HepG2 (cell line): ENCODE data around the gene FAM120AOS. TPM values are rescaled to one million over a fixed set of nuclear protein-coding genes. Genes with fewer than 3 reads are reported as not detected.

Experiments
- ATAC-seq: fragments of 200-7000 bp; cut with Tn5 transposase; 3 replicates; pipeline ENCODE4 v1.9.1; 2020; ENCODE audit warnings: mild to moderate bottlenecking, moderate library complexity
- BruUV-seq: library from RNA; stranded (reverse); fragments of 400-500 nt; replicated peaks from 2 replicates; lab custom pipeline; 2021; lab: Mats Ljungman, UMichigan
- CTCF ChIA-PET: fragments of 300-600 bp; formaldehyde crosslinking; extraction: SDS; loops from one replicate; lab custom pipeline; 2021; ENCODE audit warnings: low total read pairs, inconsistent platforms, low intra/inter-chr PET ratio; lab: Yijun Ruan, JAX
- POLR2A ChIA-PET: fragments of 350-600 bp; sonication (Branson Sonifier 250); formaldehyde crosslinking; loops from one replicate; lab custom pipeline; 2020; ENCODE audit warnings: antibody characterized with exemption, inconsistent platforms; lab: Yijun Ruan, JAX
- DNase-seq: peaks from one replicate; pipeline ENCODE4 v3.0.0-alpha.2; 2015; ENCODE audit warnings: low spot score
- FAIRE-seq: peaks from 3 replicates; lab custom pipeline; 2011; peaks lifted over from hg19 to GRCh38; lab: Jason Lieb, UNC
- H2AFZ ChIP-seq: one replicate; pipeline ENCODE4 v1.6.1; 2011; ENCODE audit warnings: low read length, inconsistent platforms
- H3K27ac ChIP-seq: fragments of 300-600 bp; 3 replicates; pipeline ENCODE4 v1.8.0; 2011; ENCODE audit warnings: mixed run types, mild to moderate bottlenecking, mixed read lengths, low read length, inconsistent platforms; ENCODE audit not compliant: insufficient read depth; ENCODE audit errors: extremely low read length
- H3K27me3 ChIP-seq, 2 experiments: fragments of 200-600 bp in 1 of 2; 2 replicates in 1 of 2; 3 replicates in 1 of 2; pipeline versions ENCODE4 v1.6.0 to v1.8.0; 2011; ENCODE audit warnings: low read length in 2 of 2, mild to moderate bottlenecking in 2 of 2, moderate library complexity in 2 of 2, inconsistent platforms in 1 of 2; ENCODE audit not compliant: insufficient read depth in 2 of 2, control insufficient read depth in 1 of 2
- H3K36me3 ChIP-seq, 2 experiments: fragments of 200-600 bp in 1 of 2; replicated peaks in 1 of 2; 2 replicates in 1 of 2; 3 replicates in 1 of 2; pipeline versions ENCODE4 v1.5.1 to v1.8.0; 2011; ENCODE audit warnings: low read length in 2 of 2, inconsistent platforms in 1 of 2; ENCODE audit not compliant: insufficient read depth in 2 of 2, control insufficient read depth in 1 of 2
- H3K4me1 ChIP-seq: 2 replicates; pipeline ENCODE4 v1.5.1; 2012; ENCODE audit warnings: low read length, inconsistent platforms; ENCODE audit not compliant: insufficient read depth
- H3K4me2 ChIP-seq: 2 replicates; pipeline ENCODE4 v1.6.0; 2011; ENCODE audit warnings: low read depth, low read length, inconsistent platforms
- H3K4me3 ChIP-seq, 3 experiments: fragments of 200-600 bp in 1 of 3; sonication (generic), shearing (Covaris generic) in 1 of 3; replicated peaks in 1 of 3; 2 replicates each; pipeline ENCODE4 v1.5.1; 2011 to 2016; ENCODE audit warnings: low read length in 3 of 3, inconsistent platforms in 2 of 3, low read depth in 2 of 3, mild to moderate bottlenecking in 2 of 3, control low read depth in 1 of 3, mixed read lengths in 1 of 3; ENCODE audit not compliant: insufficient read depth in 1 of 3
- H3K79me2 ChIP-seq: one replicate; pipeline ENCODE4 v1.6.1; 2011; ENCODE audit warnings: low read length, inconsistent platforms; ENCODE audit not compliant: insufficient read depth
- H3K9ac ChIP-seq: 2 replicates; pipeline ENCODE4 v1.6.0; 2011; ENCODE audit warnings: mild to moderate bottlenecking, low read depth, low read length, inconsistent platforms; ENCODE audit not compliant: insufficient read depth
- H3K9me3 ChIP-seq: 2 replicates; pipeline ENCODE4 v1.5.1; 2012; ENCODE audit warnings: mild to moderate bottlenecking, low read length
- H4K20me1 ChIP-seq: 2 replicates; pipeline ENCODE4 v1.6.0; 2011; ENCODE audit warnings: inconsistent platforms, mild to moderate bottlenecking, low read length, moderate library complexity; ENCODE audit not compliant: insufficient read depth
- HOXA5 ChIP-seq: sonication (generic); formaldehyde crosslinking; IDR thresholded peaks from 2 replicates; pipeline ENCODE4 v1.4.0; 2020; ENCODE audit warnings: missing genetic modification reagents
- PHF21A ChIP-seq: sonication (generic); formaldehyde crosslinking; IDR thresholded peaks from 2 replicates; pipeline ENCODE4 v1.5.0; 2020; ENCODE audit warnings: mild to moderate bottlenecking, missing genetic modification reagents
- RXRB ChIP-seq: IDR thresholded peaks from 2 replicates; pipeline ENCODE4 v1.6.1; 2016; ENCODE audit warnings: borderline replicate concordance, missing genetic modification reagents, missing compliant biosample characterization
- SRSF1 ChIP-seq: fragments of 200-400 bp; formaldehyde crosslinking; optimal IDR thresholded peaks from 2 replicates; pipeline ENCODE3; 2017; ENCODE audit warnings: mild to moderate bottlenecking, low read depth, low read length, moderate library complexity
- ZBTB3 ChIP-seq: sonication (generic); formaldehyde crosslinking; IDR thresholded peaks from 2 replicates; pipeline ENCODE4 v1.4.0; 2020; ENCODE audit warnings: low read depth, mild to moderate bottlenecking, moderate library complexity, missing genetic modification reagents, borderline replicate concordance
- ZNF180 ChIP-seq: sonication (generic); formaldehyde crosslinking; IDR thresholded peaks from 2 replicates; pipeline ENCODE4 v1.4.0; 2020; ENCODE audit warnings: low read depth, missing genetic modification reagents, borderline replicate concordance
- ZNF20 ChIP-seq: sonication (generic); formaldehyde crosslinking; IDR thresholded peaks from 2 replicates; pipeline ENCODE4 v1.4.0; 2020; ENCODE audit warnings: mild to moderate bottlenecking, moderate library complexity, missing genetic modification reagents
- ZNF3 ChIP-seq: IDR thresholded peaks from 2 replicates; pipeline ENCODE4 v1.7.0; 2017; ENCODE audit warnings: inconsistent platforms
- ZNF576 ChIP-seq: sonication (generic); formaldehyde crosslinking; IDR thresholded peaks from 2 replicates; pipeline ENCODE4 v1.4.0; 2020; ENCODE audit warnings: mild to moderate bottlenecking, missing genetic modification reagents
- ZNF773 ChIP-seq: sonication (generic); formaldehyde crosslinking; IDR thresholded peaks from 2 replicates; pipeline ENCODE4 v1.4.0; 2020; ENCODE audit warnings: missing genetic modification reagents, borderline replicate concordance
- WGBS: methylation state at CpG from one replicate; pipeline ENCODE4 v1.1.6; 2017; ENCODE audit warnings: low lambda C conversion rate; 5-methylcytosine and 5-hydroxymethylcytosine counted together
- in situ Hi-C: cut with HindIII; loops from 2 replicates; pipeline ENCODE4 v1.10.0; 2017; ENCODE audit warnings: low pct_unique_long_range_greater_than_20kb; ENCODE audit not compliant: extremely low pct_ligation_motif_present
- intact Hi-C: fragments of 100-400 bp; cut with micrococcal nuclease; formaldehyde crosslinking; loops from one replicate; pipeline ENCODE4 v1.10.0; 2022; ENCODE audit not compliant: unreplicated experiment
- polyA plus RNA-seq, 8 experiments: library from polyadenylated mRNA; depleted of rRNA in 3 of 8; stranded (reverse) in 7 of 8; unstranded in 1 of 8; fragments of >200 nt; fragmentation: Illumina TruSeq in 4 of 8; extraction: Trizol in 4 of 8; gene quantifications; 2 replicates each; pipeline versions ENCODE4 v1.2.1 to v1.2.3, GENCODE V29; 2011 to 2016; ENCODE audit warnings: low read depth in 4 of 8, missing spikeins in 1 of 8, mixed read lengths in 1 of 8; ENCODE audit not compliant: insufficient read depth in 1 of 8
- total RNA-seq, 5 experiments: library from RNA; depleted of rRNA; stranded (reverse); fragments of >200 nt; fragmentation: Illumina TruSeq; extraction: Trizol; gene quantifications; 2 replicates each; pipeline ENCODE4 v1.2.3, GENCODE V29; 2016; ENCODE audit warnings: low read depth in 1 of 5

The FAM120AOS gene
- total and polyA plus RNA-seq, 2 of the 13 experiments (the other 11 are each of a cell fraction or from before 2014, with no cell fraction given): 28.2 to 34.6 TPM

DNA sequence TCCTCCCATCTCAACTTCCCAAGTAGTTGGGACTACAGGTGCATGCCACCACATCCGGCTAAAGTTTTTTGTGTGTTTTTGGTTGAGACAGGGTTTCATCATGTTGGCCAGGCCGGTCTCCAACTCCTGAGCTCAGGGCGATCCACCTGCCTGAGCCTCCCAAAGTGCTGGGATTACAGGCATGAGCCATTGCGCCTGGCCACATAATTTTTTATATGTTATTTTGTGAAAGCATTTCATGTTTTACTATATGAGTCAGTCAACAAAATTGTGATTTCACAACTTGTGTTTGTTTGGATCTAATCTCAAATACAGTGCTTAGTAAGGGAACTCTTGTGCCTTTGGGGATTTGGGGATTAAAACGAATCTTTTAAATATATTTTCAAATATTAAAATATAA lies 20.0 kb upstream of the FAM120AOS start (continued):
- no peak for TF ChIP-seq SRSF1
- TF ChIP-seq ZNF180: no peak
- TF ChIP-seq ZNF20 (CRISPR knock-in tag): no peak
- TF ChIP-seq RXRB (CRISPR knock-in tag): no peak
- no peak for TF ChIP-seq ZNF3 (CRISPR knock-in tag)
- no peak for TF ChIP-seq ZBTB3 (CRISPR knock-in tag)

GRCh38 chr9:93471124-93471523 lies 17.7 kb upstream of the FAM120AOS start:
- ATAC-seq: no peak
- Histone ChIP-seq H3K9ac (no peak overlapping the region), H3K79me2 (peaks cover 69% of the 10 kb centered on the region), H2AFZ (no peak overlapping the region), H3K4me2 (no peak overlapping the region), H3K4me3 (no peak overlapping the region), H3K36me3 (peaks cover 4 to 17% of the 10 kb centered on the region in 2 experiments), H3K27ac (no peak overlapping the region), H4K20me1 (peaks cover 10% of the 10 kb centered on the region), H3K27me3 (no peaks in the 10 kb centered on the region), H3K4me1 (peaks cover 52% of the 10 kb centered on the region), H3K9me3 (no peaks in the 10 kb centered on the region)
- intact Hi-C loops: no loop called here
- POLR2A ChIA-PET: no interaction called here
- CTCF ChIA-PET: no interaction called here
- in situ Hi-C loops: no loop called here
- no peak for DNase-seq
- FAIRE-seq: no peak
- WGBS: 93% methylated on average over 6 of the region's 6 CpGs
- TF ChIP-seq HOXA5 (CRISPR knock-in tag): no peak
- TF ChIP-seq ZNF773 (CRISPR knock-in tag): no peak
- TF ChIP-seq PHF21A (CRISPR knock-in tag): no peak
- no peak for TF ChIP-seq ZNF576 (CRISPR knock-in tag)
- BruUV-seq: no TSS peak
